PC-9 (cell line): ENCODE measurements around the gene IMPG2. TPM values are rescaled to one million over a fixed set of nuclear protein-coding genes. Genes with fewer than 3 reads are reported as not detected.

Source experiments
- BruUV-seq: library from RNA; stranded (reverse); fragments of 400-500 nt; replicated peaks from 2 replicates; lab custom pipeline; 2021; lab: Mats Ljungman, UMichigan
- CTCF ChIA-PET: fragments of 300-600 bp; sonication (Branson Sonifier 250); formaldehyde crosslinking; loops from one replicate; lab custom pipeline; 2022; ENCODE audit warnings: antibody characterized with exemption; lab: Charles Lee
- POLR2A ChIA-PET: fragments of 300-600 bp; sonication (Branson Sonifier 250); formaldehyde crosslinking; loops from one replicate; lab custom pipeline; 2022; ENCODE audit warnings: antibody characterized with exemption; ENCODE audit not compliant: unreplicated experiment; lab: Charles Lee
- DNase-seq, 2 experiments: peaks; one replicate each; pipeline versions ENCODE4 v3.0.0 to v3.0.0-alpha.2; 2015 to 2022; ENCODE audit warnings: mixed read lengths in 1 of 2
- H2AFZ ChIP-seq: fragments of 200-600 bp; sonication (generic); 2 replicates; pipeline ENCODE4 v1.8.1; 2017; ENCODE audit warnings: antibody characterized with exemption
- H3F3A ChIP-seq: fragments of 200-600 bp; sonication (generic); 2 replicates; pipeline ENCODE4 v1.8.1; 2017; ENCODE audit warnings: antibody characterized with exemption, mild to moderate bottlenecking, low read depth; ENCODE audit not compliant: insufficient read depth
- H3K27ac ChIP-seq: fragments of 200-600 bp; sonication (generic); 2 replicates; pipeline ENCODE4 v1.6.1; 2016; ENCODE audit warnings: mixed run types
- H3K27me3 ChIP-seq: fragments of 200-600 bp; sonication (generic); 2 replicates; pipeline ENCODE4 v1.6.1; 2016; ENCODE audit warnings: low read depth, mixed run types; ENCODE audit not compliant: insufficient read depth
- H3K36me3 ChIP-seq: fragments of 200-600 bp; sonication (generic); 2 replicates; pipeline ENCODE4 v1.6.1; 2016; ENCODE audit warnings: low read depth, mixed run types
- H3K4me1 ChIP-seq: fragments of 200-600 bp; sonication (generic); replicated peaks from 2 replicates; pipeline ENCODE4 v1.6.1; 2016; ENCODE audit warnings: mixed run types; ENCODE audit not compliant: insufficient read depth
- H3K4me2 ChIP-seq: fragments of 200-600 bp; sonication (generic); 2 replicates; pipeline ENCODE4 v1.6.1; 2017; ENCODE audit warnings: mixed run types
- H3K4me3 ChIP-seq: fragments of 200-600 bp; sonication (generic); 2 replicates; pipeline ENCODE4 v1.6.1; 2016; ENCODE audit warnings: mixed run types
- H3K79me2 ChIP-seq: fragments of 200-600 bp; sonication (generic); 2 replicates; pipeline ENCODE4 v1.6.1; 2017; ENCODE audit warnings: low read depth, mixed run types
- H3K9me2 ChIP-seq: fragments of 200-600 bp; sonication (generic); 2 replicates; pipeline ENCODE4 v1.8.1; 2017; ENCODE audit warnings: mild to moderate bottlenecking; ENCODE audit not compliant: insufficient read depth
- H3K9me3 ChIP-seq: fragments of 200-600 bp; sonication (generic); 2 replicates; pipeline ENCODE4 v1.8.1; 2016; ENCODE audit warnings: low read depth; ENCODE audit not compliant: insufficient read depth
- H4K20me1 ChIP-seq: fragments of 200-600 bp; sonication (generic); 2 replicates; pipeline ENCODE4 v1.8.1; 2017; ENCODE audit not compliant: insufficient read depth
- CTCF ChIP-seq: fragments of 200-600 bp; sonication (generic); conservative IDR thresholded peaks from 2 replicates; pipeline ENCODE4 v1.6.1; 2017; ENCODE audit warnings: mixed run types, antibody characterized with exemption, mild to moderate bottlenecking, moderate library complexity
- EZH2 ChIP-seq: fragments of 200-600 bp; sonication (generic); IDR thresholded peaks from 2 replicates; pipeline ENCODE4 v1.8.0; 2017; ENCODE audit warnings: antibody characterized with exemption, low read depth
- intact Hi-C: fragments of 100-400 bp; cut with micrococcal nuclease; formaldehyde crosslinking; loops from one replicate; pipeline ENCODE4 v1.10.0; 2022; ENCODE audit not compliant: unreplicated experiment
- total RNA-seq: library from RNA; stranded (reverse); gene quantifications from 2 replicates; pipeline ENCODE4 v1.2.3, GENCODE V29; 2021

Gene IMPG2
- total RNA-seq, 1 experiment from 2014 or later, result 0.11 TPM

- DNase-seq, result no peak
- Histone ChIP-seq H4K20me1 (no peaks in the 10 kb centered on the region), H3K36me3 (no peaks in the 10 kb centered on the region), H3K27ac (no peak overlapping the region), H3K9me3 (no peaks in the 10 kb centered on the region), H3K4me1 (no peaks in the 10 kb centered on the region), H3K4me2 (no peak overlapping the region), H3K4me3 (no peak overlapping the region), H3F3A (no peaks in the 10 kb centered on the region), H3K79me2 (no peaks in the 10 kb centered on the region), H3K9me2 (no peaks in the 10 kb centered on the region), H2AFZ (no peak overlapping the region), H3K27me3 (no peaks in the 10 kb centered on the region)
- POLR2A ChIA-PET, result no interaction called here
- CTCF ChIA-PET, result no interaction called here
- TF ChIP-seq CTCF (no peak), EZH2 (no peak)
- BruUV-seq, result no TSS peak
- intact Hi-C loops, result no loop called here
Measured at GRCh38 chr3:101262393-101263240, 57.8 kb downstream of the IMPG2 start.

DNA sequence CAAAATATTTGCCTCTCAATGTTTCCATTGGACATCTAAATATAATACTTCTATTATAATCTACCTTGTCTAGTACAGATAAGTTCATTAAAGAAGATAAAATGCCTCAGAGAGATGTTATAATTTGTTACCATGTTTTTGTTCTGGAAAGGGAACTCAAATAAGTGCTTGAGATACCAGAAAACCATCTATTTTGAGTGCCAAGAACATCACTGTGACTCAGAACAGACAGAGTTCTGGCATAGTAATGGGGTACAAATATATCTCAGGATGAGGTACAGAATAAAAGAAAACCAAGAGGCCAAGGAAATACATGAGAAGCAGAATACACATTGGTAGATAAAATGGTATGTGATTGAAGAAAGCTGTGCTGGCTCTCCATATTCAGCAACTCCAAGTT lies 58.9 kb downstream of the IMPG2 start:
- no peaks in the 10 kb centered on the region for H3K9me2 ChIP-seq
- no peaks in the 10 kb centered on the region for H3K27me3 ChIP-seq
- no peaks in the 10 kb centered on the region for H3K79me2 ChIP-seq
- no peaks in the 10 kb centered on the region for H3K4me1 ChIP-seq
- no peak overlapping the region for H3K4me3 ChIP-seq
- H4K20me1 ChIP-seq, result no peaks in the 10 kb centered on the region
- intact Hi-C loops, result no loop called here
- H2AFZ ChIP-seq, result no peak overlapping the region
- no peak for DNase-seq
- TF ChIP-seq CTCF (no peak), EZH2 (no peak)
- H3K36me3 ChIP-seq, result no peaks in the 10 kb centered on the region
- no TSS peak for BruUV-seq
- H3K4me2 ChIP-seq, result no peak overlapping the region
- H3F3A ChIP-seq, result no peaks in the 10 kb centered on the region
- no peaks in the 10 kb centered on the region for H3K9me3 ChIP-seq
- ChIA-PET CTCF (interaction anchor here (0.6 kb wide), 1 partner anchor 377 kb away, joined by 3 read pairs; no protein-coding TSS in a partner anchor), POLR2A (no interaction called here)
- H3K27ac ChIP-seq, result no peak overlapping the region

- H3K36me3 ChIP-seq, result no peaks in the 10 kb centered on the region
- H4K20me1 ChIP-seq, result no peaks in the 10 kb centered on the region
- no peaks in the 10 kb centered on the region for H3K9me3 ChIP-seq
- no peaks in the 10 kb centered on the region for H3F3A ChIP-seq
- H3K4me2 ChIP-seq, result no peak overlapping the region
- ChIA-PET CTCF (no interaction called here), POLR2A (interaction anchor here (0.6 kb wide), 1 partner anchor 71 kb away, joined by 3 read pairs; no protein-coding TSS in a partner anchor)
- no peak for DNase-seq
- no peak overlapping the region for H3K27ac ChIP-seq
- H3K9me2 ChIP-seq, result no peaks in the 10 kb centered on the region
- intact Hi-C loops, result no loop called here
- no TSS peak for BruUV-seq
- no peaks in the 10 kb centered on the region for H3K4me1 ChIP-seq
- no peaks in the 10 kb centered on the region for H3K79me2 ChIP-seq
- H2AFZ ChIP-seq, result no peak overlapping the region
- H3K27me3 ChIP-seq, result no peaks in the 10 kb centered on the region
- TF ChIP-seq EZH2 (no peak), CTCF (no peak)
- no peak overlapping the region for H3K4me3 ChIP-seq
Measured at GRCh38 chr3:101259485-101260341, 60.7 kb downstream of the IMPG2 start.
